ENCODE data around the gene GPATCH4. TPM values are rescaled to one million over a fixed set of nuclear protein-coding genes. Genes with fewer than 3 reads are reported as not detected.

The GPATCH4 gene
- total and polyA plus RNA-seq, 10 of the 15 experiments (the other 5 are each of a cell fraction or from before 2014, with no cell fraction given): 35.5 to 111 (median 73.9) TPM

DNA sequence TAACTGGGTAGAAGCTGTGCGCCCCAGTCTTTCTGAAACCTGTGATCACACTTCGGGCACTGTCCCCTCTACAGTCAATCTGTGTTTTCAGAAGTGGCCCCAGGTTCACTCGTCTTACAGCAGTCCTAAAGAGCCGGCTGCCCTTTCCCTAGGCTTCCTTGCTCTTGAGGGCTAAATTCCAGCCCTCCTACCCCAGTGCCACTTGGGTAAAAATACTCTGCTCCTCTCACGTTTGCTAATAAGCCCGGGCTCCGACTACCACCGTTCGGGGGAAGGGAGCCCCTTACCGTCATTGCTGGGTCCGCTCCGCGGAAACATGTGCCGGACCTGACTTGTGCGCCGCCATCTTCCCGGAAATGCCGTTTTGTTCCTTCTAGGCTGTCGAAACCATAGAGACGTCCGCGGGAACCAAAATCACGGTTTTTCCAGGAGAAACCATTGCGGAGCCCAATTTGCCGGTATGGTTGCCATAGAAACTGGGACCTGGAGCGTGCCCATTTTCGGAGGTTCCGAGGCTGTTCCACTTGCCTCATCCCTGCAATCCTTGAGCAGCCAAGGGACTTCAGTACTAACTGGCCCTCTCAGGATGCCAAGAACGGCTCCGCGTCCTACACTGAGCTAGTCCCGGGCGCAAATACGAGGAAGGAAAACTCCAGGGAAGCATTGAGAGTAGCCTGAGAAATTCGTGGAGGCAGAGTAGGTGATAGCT is at the start of gene GPATCH4 (continued):
- TF ChIP-seq, protein P1, sequence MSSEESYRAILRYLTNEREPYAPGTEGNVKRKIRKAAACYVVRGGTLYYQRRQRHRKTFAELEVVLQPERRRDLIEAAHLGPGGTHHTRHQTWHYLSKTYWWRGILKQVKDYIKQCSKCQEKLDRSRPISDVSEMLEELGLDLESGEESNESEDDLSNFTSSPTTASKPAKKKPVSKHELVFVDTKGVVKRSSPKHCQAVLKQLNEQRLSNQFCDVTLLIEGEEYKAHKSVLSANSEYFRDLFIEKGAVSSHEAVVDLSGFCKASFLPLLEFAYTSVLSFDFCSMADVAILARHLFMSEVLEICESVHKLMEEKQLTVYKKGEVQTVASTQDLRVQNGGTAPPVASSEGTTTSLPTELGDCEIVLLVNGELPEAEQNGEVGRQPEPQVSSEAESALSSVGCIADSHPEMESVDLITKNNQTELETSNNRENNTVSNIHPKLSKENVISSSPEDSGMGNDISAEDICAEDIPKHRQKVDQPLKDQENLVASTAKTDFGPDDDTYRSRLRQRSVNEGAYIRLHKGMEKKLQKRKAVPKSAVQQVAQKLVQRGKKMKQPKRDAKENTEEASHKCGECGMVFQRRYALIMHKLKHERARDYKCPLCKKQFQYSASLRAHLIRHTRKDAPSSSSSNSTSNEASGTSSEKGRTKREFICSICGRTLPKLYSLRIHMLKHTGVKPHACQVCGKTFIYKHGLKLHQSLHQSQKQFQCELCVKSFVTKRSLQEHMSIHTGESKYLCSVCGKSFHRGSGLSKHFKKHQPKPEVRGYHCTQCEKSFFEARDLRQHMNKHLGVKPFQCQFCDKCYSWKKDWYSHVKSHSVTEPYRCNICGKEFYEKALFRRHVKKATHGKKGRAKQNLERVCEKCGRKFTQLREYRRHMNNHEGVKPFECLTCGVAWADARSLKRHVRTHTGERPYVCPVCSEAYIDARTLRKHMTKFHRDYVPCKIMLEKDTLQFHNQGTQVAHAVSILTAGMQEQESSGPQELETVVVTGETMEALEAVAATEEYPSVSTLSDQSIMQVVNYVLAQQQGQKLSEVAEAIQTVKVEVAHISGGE (CRISPR knock-in tag; IDR thresholded peaks at IDR 0.05): no peak
- TF ChIP-seq YBX1 (IDR thresholded peaks at IDR 0.05) (no peak), IKZF2 (IDR thresholded peaks at IDR 0.05) (peak; percentile 44 to 64; a peak in 3 of 4 replicates), SRF (IDR thresholded peaks at IDR 0.05; ENCODE audit: low read depth in 2 of 2, low read length in 2 of 2) (peak in 1 of 2 experiments; percentile 42; a peak in 1 of 4 replicates), STAT1 (conservative IDR thresholded peaks at IDR 0.05) (no peak), RCOR1 (conservative IDR thresholded peaks at IDR 0.05; ENCODE audit: low read depth, low read length) (no peak), KLF5 (IDR thresholded peaks at IDR 0.05; ENCODE audit: partially characterized antibody) (no peak), RAD51 (IDR thresholded peaks at IDR 0.05) (no peak), SIX5 (IDR thresholded peaks at IDR 0.05; ENCODE audit: low read depth, low read length, severe bottlenecking) (no peak), PAX8 (IDR thresholded peaks at IDR 0.05) (no peak), POU2F2 (IDR thresholded peaks at IDR 0.05; ENCODE audit: borderline replicate concordance, low read depth, low read length) (peak; percentile 74; the same call in 2 of the 3 replicates), CHD1 (IDR thresholded peaks at IDR 0.05; ENCODE audit: low read depth, low read length) (0 out of 2 replicates have a peak, but pooled peaks have one; percentile 57), RAD21 (IDR thresholded peaks at IDR 0.05; ENCODE audit: insufficient read depth, low read depth, low read length) (no peak), CREM (IDR thresholded peaks at IDR 0.05; ENCODE audit: low read depth) (peak; percentile 55; the same call in 1 of the 2 replicates)
- TF ChIP-seq, protein P2, sequence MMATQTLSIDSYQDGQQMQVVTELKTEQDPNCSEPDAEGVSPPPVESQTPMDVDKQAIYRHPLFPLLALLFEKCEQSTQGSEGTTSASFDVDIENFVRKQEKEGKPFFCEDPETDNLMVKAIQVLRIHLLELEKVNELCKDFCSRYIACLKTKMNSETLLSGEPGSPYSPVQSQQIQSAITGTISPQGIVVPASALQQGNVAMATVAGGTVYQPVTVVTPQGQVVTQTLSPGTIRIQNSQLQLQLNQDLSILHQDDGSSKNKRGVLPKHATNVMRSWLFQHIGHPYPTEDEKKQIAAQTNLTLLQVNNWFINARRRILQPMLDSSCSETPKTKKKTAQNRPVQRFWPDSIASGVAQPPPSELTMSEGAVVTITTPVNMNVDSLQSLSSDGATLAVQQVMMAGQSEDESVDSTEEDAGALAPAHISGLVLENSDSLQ (IDR thresholded peaks at IDR 0.05): no peak
- TF ChIP-seq, protein P3, sequence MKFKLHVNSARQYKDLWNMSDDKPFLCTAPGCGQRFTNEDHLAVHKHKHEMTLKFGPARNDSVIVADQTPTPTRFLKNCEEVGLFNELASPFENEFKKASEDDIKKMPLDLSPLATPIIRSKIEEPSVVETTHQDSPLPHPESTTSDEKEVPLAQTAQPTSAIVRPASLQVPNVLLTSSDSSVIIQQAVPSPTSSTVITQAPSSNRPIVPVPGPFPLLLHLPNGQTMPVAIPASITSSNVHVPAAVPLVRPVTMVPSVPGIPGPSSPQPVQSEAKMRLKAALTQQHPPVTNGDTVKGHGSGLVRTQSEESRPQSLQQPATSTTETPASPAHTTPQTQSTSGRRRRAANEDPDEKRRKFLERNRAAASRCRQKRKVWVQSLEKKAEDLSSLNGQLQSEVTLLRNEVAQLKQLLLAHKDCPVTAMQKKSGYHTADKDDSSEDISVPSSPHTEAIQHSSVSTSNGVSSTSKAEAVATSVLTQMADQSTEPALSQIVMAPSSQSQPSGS (IDR thresholded peaks at IDR 0.05; ENCODE audit: low read length): no peak
- TF ChIP-seq, protein P4, sequence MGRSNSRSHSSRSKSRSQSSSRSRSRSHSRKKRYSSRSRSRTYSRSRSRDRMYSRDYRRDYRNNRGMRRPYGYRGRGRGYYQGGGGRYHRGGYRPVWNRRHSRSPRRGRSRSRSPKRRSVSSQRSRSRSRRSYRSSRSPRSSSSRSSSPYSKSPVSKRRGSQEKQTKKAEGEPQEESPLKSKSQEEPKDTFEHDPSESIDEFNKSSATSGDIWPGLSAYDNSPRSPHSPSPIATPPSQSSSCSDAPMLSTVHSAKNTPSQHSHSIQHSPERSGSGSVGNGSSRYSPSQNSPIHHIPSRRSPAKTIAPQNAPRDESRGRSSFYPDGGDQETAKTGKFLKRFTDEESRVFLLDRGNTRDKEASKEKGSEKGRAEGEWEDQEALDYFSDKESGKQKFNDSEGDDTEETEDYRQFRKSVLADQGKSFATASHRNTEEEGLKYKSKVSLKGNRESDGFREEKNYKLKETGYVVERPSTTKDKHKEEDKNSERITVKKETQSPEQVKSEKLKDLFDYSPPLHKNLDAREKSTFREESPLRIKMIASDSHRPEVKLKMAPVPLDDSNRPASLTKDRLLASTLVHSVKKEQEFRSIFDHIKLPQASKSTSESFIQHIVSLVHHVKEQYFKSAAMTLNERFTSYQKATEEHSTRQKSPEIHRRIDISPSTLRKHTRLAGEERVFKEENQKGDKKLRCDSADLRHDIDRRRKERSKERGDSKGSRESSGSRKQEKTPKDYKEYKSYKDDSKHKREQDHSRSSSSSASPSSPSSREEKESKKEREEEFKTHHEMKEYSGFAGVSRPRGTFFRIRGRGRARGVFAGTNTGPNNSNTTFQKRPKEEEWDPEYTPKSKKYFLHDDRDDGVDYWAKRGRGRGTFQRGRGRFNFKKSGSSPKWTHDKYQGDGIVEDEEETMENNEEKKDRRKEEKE (IDR thresholded peaks at IDR 0.05): no peak
- TF ChIP-seq, protein P5, sequence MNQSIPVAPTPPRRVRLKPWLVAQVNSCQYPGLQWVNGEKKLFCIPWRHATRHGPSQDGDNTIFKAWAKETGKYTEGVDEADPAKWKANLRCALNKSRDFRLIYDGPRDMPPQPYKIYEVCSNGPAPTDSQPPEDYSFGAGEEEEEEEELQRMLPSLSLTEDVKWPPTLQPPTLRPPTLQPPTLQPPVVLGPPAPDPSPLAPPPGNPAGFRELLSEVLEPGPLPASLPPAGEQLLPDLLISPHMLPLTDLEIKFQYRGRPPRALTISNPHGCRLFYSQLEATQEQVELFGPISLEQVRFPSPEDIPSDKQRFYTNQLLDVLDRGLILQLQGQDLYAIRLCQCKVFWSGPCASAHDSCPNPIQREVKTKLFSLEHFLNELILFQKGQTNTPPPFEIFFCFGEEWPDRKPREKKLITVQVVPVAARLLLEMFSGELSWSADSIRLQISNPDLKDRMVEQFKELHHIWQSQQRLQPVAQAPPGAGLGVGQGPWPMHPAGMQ (IDR thresholded peaks at IDR 0.05; ENCODE audit: borderline replicate concordance): no peak
